ENCODE data around the gene ATP6V1B1.

- no peak for TF ChIP-seq CTCF (conservative IDR thresholded peaks at IDR 0.05; ENCODE audit: low read depth, low read length)
- no peak for TF ChIP-seq EZH2 (IDR thresholded peaks at IDR 0.05; ENCODE audit: low read length, unreplicated experiment)
- TF ChIP-seq EZH2phosphoT487 (IDR thresholded peaks at IDR 0.05; ENCODE audit: borderline replicate concordance, low read length) = no peak
Observed at GRCh38 chr2:70979626-70980025, 43.9 kb downstream of the ATP6V1B1 start.

Data from PC-3 (cell line).